Central memory CD8-positive, alpha-beta T cell (primary cell): ENCODE measurements around the gene ACP3.

Experiments used
- ATAC-seq: fragments of 150-1000 bp; cut with Tn5 transposase; replicated peaks from 2 replicates; pipeline ENCODE4 v1.10.0; 2022; ENCODE audit warnings: mild to moderate bottlenecking, moderate FRiP score, moderate number of reproducible peaks; ENCODE audit not compliant: poor library complexity, severe bottlenecking; ENCODE audit errors: extremely low read depth
- DNase-seq, 2 donors: peaks; one replicate each; pipeline ENCODE4 v3.0.0; 2021; ENCODE audit warnings: low spot score in 2 of 2
- H3K27ac Mint-ChIP-seq: one replicate; pipeline ENCODE4 v1.8.0; 2022; ENCODE audit warnings: low read depth, mild to moderate bottlenecking, moderate library complexity, mixed read lengths
- H3K27me3 Mint-ChIP-seq: one replicate; pipeline ENCODE4 v1.8.0; 2022; ENCODE audit warnings: mixed read lengths
- H3K36me3 Mint-ChIP-seq: one replicate; pipeline ENCODE4 v1.8.0; 2022; ENCODE audit warnings: mild to moderate bottlenecking, moderate library complexity, mixed read lengths; ENCODE audit not compliant: insufficient read depth
- H3K4me1 Mint-ChIP-seq: one replicate; pipeline ENCODE4 v1.8.0; 2022; ENCODE audit warnings: mixed read lengths
- H3K4me3 Mint-ChIP-seq: one replicate; pipeline ENCODE4 v1.8.0; 2022; ENCODE audit warnings: mild to moderate bottlenecking, moderate library complexity, mixed read lengths
- H3K9me3 Mint-ChIP-seq: one replicate; pipeline ENCODE4 v1.8.0; 2022; ENCODE audit warnings: mixed read lengths

ACP3 gene

DNA sequence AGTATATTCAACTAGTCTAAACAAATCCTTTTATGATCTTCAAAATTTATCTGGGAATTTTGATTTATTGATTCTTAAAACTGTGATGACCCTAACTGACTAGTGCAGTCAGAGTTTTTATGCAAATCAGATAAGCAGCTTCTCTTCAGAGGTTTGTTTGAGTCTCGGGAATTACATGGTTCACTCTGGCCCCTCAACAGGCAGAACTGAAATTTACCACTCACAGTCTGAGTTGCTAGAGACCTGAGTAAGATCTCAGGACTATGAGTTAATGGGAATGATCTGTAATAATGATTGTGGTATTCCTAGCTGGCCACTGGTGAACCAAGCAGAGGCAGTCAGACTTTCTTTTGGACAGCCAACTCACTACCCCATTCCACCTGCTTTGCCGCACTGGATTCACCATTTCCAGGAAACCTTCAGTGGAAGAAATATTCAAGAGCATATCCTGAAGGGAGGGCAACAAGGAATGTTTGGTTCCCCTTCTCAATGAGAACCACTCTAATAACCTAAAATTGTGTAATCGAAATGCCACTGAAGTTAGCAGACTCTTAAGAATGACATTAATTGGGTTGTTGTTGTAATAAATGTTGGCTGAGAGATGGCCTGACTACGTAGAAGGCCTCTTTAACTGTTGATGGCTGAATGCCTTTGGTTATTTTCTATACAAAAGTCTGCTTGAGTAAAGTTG, 88.5 kb downstream of the ACP3 start:
- Mint-ChIP-seq H3K9me3 (no peaks in the 10 kb centered on the region), H3K27me3 (peaks cover 7% of the 10 kb centered on the region), H3K4me3 (no peak overlapping the region), H3K4me1 (no peaks in the 10 kb centered on the region), H3K36me3 (peaks cover 2% of the 10 kb centered on the region), H3K27ac (no peak overlapping the region)
- DNase-seq (no peak), ATAC-seq (no peak)

DNA sequence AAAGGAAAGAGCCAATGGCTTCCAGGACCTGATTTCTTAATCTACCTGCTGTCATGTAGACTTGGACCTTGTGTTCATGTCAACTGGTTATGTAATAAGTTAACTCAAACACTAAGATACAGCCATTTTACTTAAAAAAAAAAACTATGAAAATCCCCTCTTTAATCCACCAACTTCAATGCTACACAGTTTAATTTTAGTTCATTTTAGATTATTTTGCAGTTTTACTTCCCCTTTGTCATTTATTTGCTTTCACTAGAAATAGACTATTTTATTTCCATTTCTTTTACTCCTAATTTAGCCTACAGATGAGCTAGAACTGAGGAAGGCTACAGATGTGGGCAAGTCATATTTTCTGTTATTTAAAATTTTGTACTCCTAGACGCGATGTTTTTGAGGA, 89.4 kb downstream of the ACP3 start:
- ATAC-seq (no peak), DNase-seq (no peak)
- H3K27me3 Mint-ChIP-seq, result no peaks in the 10 kb centered on the region
- no peak overlapping the region for H3K4me3 Mint-ChIP-seq
- H3K9me3 Mint-ChIP-seq, result no peaks in the 10 kb centered on the region
- no peaks in the 10 kb centered on the region for H3K4me1 Mint-ChIP-seq
- H3K36me3 Mint-ChIP-seq, result peaks cover 2% of the 10 kb centered on the region
- no peak overlapping the region for H3K27ac Mint-ChIP-seq

DNA sequence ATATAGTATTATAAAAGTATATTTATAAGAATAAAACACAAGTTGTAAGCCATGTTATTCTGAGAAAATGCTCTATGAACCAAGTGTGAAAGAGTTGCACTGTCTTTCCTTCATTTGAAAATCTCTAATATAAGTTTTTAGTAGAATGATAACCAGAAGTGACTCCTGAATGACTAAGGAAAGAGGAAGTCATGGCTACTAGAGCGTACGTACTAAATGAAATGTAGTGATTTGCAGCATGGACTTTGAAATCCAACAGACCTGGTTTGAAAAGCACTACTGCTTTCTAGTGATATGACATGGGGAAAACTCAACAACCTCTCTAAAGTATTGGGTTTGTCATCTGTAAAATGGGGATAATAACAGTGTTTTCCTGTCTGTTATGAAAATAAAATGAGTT, 89.8 kb downstream of the ACP3 start:
- H3K9me3 Mint-ChIP-seq, result no peaks in the 10 kb centered on the region
- H3K36me3 Mint-ChIP-seq, result peaks cover 2% of the 10 kb centered on the region
- H3K27me3 Mint-ChIP-seq, result no peaks in the 10 kb centered on the region
- H3K4me1 Mint-ChIP-seq, result no peaks in the 10 kb centered on the region
- no peak overlapping the region for H3K4me3 Mint-ChIP-seq
- DNase-seq (no peak), ATAC-seq (no peak)
- H3K27ac Mint-ChIP-seq, result no peak overlapping the region
